K562 (cell line): ENCODE results near the gene BLOC1S3.

Experiments used
- MTA2 ChIP-seq: fragments of 450-650 bp; IDR thresholded peaks from 2 replicates; pipeline ENCODE4 v1.6.1; 2016; ENCODE audit warnings: low read depth
- RBM22 ChIP-seq: fragments of 200-400 bp; formaldehyde crosslinking; IDR thresholded peaks from 2 replicates; pipeline ENCODE4 v1.6.1; 2018; ENCODE audit warnings: low read length, low read depth; ENCODE audit not compliant: poor library complexity, severe bottlenecking
- TF ChIP-seq, protein P1 (sequence below): fragments of 450-650 bp; IDR thresholded peaks from 2 replicates; pipeline ENCODE4 v1.6.1; 2018; ENCODE audit not compliant: partially characterized antibody
- TF ChIP-seq, protein P2 (sequence below): sonication (generic); formaldehyde crosslinking; IDR thresholded peaks from 2 replicates; pipeline ENCODE4 v1.8.1; 2023; ENCODE audit warnings: missing genetic modification reagents, mild to moderate bottlenecking, borderline replicate concordance

DNA sequence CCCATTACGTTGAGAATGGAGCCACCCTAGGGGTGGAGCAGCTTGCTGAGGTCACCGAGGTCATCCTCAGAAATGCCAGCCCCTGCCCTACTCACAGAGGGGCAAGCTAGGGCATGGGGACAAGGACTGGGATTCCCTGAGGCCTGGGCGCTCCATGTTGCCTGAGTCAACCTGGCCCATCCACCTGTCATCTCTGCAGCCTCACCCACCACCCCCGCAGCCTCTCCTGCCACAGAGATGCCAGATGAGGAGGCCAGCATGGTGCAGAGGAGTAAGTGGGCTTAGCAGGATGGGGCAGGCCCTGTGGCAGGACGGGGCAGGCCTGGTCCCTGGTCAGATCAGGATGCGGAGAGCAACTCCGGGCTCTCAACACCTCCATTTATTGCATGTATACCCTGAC, 27.3 kb upstream of the BLOC1S3 start:
- TF ChIP-seq RBM22 (no peak), MTA2 (no peak)
- TF ChIP-seq, protein P1, sequence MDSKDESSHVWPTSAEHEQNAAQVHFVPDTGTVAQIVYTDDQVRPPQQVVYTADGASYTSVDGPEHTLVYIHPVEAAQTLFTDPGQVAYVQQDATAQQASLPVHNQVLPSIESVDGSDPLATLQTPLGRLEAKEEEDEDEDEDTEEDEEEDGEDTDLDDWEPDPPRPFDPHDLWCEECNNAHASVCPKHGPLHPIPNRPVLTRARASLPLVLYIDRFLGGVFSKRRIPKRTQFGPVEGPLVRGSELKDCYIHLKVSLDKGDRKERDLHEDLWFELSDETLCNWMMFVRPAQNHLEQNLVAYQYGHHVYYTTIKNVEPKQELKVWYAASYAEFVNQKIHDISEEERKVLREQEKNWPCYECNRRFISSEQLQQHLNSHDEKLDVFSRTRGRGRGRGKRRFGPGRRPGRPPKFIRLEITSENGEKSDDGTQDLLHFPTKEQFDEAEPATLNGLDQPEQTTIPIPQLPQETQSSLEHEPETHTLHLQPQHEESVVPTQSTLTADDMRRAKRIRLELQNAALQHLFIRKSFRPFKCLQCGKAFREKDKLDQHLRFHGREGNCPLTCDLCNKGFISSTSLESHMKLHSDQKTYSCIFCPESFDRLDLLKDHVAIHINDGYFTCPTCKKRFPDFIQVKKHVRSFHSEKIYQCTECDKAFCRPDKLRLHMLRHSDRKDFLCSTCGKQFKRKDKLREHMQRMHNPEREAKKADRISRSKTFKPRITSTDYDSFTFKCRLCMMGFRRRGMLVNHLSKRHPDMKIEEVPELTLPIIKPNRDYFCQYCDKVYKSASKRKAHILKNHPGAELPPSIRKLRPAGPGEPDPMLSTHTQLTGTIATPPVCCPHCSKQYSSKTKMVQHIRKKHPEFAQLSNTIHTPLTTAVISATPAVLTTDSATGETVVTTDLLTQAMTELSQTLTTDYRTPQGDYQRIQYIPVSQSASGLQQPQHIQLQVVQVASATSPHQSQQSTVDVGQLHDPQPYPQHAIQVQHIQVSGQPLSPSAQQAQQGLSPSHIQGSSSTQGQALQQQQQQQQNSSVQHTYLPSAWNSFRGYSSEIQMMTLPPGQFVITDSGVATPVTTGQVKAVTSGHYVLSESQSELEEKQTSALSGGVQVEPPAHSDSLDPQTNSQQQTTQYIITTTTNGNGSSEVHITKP = no peak
- TF ChIP-seq, protein P2, sequence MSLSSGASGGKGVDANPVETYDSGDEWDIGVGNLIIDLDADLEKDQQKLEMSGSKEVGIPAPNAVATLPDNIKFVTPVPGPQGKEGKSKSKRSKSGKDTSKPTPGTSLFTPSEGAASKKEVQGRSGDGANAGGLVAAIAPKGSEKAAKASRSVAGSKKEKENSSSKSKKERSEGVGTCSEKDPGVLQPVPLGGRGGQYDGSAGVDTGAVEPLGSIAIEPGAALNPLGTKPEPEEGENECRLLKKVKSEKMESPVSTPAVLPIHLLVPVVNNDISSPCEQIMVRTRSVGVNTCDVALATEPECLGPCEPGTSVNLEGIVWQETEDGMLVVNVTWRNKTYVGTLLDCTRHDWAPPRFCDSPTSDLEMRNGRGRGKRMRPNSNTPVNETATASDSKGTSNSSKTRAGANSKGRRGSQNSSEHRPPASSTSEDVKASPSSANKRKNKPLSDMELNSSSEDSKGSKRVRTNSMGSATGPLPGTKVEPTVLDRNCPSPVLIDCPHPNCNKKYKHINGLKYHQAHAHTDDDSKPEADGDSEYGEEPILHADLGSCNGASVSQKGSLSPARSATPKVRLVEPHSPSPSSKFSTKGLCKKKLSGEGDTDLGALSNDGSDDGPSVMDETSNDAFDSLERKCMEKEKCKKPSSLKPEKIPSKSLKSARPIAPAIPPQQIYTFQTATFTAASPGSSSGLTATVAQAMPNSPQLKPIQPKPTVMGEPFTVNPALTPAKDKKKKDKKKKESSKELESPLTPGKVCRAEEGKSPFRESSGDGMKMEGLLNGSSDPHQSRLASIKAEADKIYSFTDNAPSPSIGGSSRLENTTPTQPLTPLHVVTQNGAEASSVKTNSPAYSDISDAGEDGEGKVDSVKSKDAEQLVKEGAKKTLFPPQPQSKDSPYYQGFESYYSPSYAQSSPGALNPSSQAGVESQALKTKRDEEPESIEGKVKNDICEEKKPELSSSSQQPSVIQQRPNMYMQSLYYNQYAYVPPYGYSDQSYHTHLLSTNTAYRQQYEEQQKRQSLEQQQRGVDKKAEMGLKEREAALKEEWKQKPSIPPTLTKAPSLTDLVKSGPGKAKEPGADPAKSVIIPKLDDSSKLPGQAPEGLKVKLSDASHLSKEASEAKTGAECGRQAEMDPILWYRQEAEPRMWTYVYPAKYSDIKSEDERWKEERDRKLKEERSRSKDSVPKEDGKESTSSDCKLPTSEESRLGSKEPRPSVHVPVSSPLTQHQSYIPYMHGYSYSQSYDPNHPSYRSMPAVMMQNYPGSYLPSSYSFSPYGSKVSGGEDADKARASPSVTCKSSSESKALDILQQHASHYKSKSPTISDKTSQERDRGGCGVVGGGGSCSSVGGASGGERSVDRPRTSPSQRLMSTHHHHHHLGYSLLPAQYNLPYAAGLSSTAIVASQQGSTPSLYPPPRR = no peak
